PC-3 (cell line): ENCODE measurements around the gene ZNF646.

ENCODE experiments used
- CTCF ChIP-seq: fragments of 300-600 bp; sonication (generic); conservative IDR thresholded peaks from 2 replicates; pipeline ENCODE4 v1.5.1; 2017; ENCODE audit warnings: antibody characterized with exemption, low read depth, mild to moderate bottlenecking, low read length
- EZH2 ChIP-seq: fragments of 300-600 bp; sonication (generic); IDR thresholded peaks from one replicate; pipeline ENCODE4 v1.6.1; 2017; ENCODE audit warnings: antibody characterized with exemption, mild to moderate bottlenecking, low read length; ENCODE audit not compliant: unreplicated experiment
- EZH2phosphoT487 ChIP-seq: fragments of 300-600 bp; sonication (generic); IDR thresholded peaks from 2 replicates; pipeline ENCODE4 v1.6.1; 2018; ENCODE audit warnings: mild to moderate bottlenecking, antibody characterized with exemption, low read length, borderline replicate concordance

- TF ChIP-seq CTCF: no peak
- no peak for TF ChIP-seq EZH2
- no peak for TF ChIP-seq EZH2phosphoT487
Measured at GRCh38 chr16:31042866-31043265, 31.4 kb upstream of the ZNF646 start.
